DMS79 (cell line): ENCODE data around the gene MT1E.

Experiments
- DNase-seq: peaks from one replicate; lab custom pipeline; 2025; lab: John Stamatoyannopoulos, UW

The MT1E gene

DNA sequence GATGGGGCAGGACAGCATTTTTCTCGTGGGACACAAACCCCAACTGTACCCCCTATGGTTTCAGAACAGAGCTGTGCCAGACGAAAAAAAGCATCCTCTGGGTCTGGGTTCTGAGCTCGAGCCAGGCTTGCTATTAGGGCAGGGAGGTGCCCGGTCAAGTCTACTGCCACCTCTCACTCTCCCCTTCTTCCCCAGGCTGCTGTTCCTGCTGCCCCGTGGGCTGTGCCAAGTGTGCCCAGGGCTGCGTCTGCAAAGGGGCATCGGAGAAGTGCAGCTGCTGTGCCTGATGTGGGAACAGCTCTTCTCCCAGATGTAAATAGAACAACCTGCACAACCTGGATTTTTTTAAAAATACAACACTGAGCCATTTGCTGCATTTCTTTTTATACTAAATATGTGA is 1.1 kb downstream of the MT1E start:
- no peak for DNase-seq

DNA sequence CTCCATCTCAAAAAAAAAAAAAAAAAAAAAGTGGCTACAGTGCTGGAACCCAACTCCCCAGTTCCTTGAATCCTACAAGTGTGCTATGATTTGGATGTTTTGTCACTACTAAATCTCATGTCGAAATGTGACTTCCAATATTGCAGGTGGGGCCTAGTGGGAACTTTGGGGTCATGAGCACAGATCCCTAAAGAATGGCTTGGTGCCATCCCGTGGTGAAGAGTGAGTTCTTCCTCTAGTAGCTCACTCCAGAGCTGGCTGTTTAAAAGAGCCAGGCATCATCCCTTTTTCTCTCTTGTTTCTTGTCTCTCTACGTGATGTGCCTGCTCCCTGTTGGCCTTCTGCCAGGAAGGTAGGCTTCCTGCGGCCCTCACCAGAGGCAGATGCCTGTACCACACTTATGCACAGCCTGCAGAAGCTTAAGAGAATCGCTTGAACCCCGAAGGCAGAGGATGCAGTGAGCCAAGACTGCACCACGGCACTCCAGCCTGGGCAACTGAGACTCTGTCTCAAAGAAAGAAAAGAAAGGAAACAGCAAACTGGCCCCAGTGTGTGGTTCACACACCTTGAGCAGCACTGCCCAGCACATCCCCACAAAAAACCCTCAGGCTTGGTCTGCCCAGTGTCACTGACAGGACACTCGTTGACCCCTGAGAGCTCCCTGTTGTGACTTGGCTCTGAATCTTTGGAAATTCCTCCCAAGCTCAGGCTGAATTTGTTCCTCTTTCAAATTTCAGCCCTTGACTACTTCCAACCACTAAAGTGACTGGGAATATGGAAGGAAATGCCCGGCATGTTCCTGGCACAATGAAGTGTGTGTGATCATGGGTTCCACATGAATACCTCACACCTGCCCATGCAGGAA is 3.1 kb downstream of the MT1E start:
- DNase-seq, result no peak

DNA sequence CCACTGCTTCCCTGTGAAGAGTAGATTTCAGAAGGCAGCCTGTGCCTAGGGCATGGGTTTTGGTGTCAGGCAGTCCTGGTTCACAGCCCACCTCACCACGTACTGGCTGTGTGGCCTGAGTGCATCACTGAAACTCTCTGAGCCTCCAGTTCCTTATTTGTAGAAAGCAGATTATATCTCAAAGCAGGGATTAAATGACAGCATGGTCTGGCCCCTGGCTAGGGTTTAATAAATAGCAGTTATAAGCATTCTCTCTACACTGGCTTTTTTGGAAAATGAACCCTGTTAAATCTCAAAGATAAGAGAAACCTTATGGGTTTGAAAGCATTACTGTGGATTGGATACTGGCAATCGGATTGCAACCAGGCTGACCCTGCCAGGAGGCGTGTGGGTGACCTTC is 4.0 kb downstream of the MT1E start:
- DNase-seq, result no peak

- DNase-seq, result no peak
Observed at GRCh38 chr16:56630134-56630533, 4.6 kb downstream of the MT1E start.

DNA sequence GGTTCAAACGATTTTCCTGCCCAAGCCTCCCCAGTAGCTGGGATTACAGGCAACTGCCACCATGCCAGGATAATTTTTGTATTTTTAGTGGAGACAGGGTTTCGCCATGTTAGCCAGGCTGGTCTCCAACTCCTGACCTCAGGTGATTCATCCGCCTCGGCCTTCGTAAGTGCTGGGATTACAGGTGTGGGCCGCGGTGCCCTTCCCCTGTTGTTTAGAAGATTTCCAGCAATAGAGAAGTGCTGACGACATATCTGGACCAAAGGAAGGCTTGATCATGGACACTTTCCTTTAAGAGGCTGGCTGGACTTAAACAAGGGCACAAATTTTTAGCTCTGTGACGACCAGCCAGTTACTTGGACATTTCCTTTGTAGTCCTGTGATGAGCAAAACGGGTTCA is 5.6 kb downstream of the MT1E start:
- no peak for DNase-seq

GRCh38 chr16:56631832-56632155 is 6.2 kb downstream of the MT1E start:
- DNase-seq, result no peak

DNA sequence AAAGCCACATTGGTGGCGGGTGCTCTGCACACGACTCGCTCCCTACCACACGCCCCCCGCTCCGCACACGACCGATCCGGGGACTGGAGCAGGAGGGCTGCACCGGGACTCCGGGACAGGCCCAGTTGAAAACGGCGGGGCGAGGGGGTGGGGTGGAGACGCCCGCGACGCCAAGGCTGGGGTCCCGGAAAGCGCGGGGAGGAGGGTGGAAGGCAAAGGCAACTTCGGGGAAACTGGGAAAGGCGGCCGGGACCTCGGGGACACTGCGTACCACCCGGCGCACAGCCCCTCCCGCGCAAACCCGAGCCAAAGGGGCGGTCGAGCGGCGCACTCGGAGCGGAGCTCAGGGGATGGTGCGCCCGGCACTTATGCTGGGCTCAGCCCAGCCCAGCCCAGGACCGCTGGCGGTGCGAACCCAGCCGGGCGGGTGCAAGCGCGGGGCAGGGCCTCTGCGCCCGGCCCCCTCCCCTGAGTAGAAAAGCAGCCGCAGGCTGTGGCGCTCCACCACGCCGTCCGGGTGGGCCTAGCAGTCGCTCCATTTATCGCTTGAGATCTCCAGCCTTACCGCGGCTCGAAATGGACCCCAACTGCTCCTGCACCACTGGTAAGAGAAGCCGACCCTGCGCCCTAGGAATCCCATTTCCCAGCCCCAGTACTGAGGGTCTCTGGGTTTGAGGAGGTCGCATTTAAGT is 6.7 kb downstream of the MT1E start, which contains the start of gene MT1M:
MT1M (plus strand) TSS at position 504 of the 692 bp plus-strand sequence; CDS start at position 577, 73 bp downstream.
- DNase-seq, result no peak

- DNase-seq, result no peak
Observed at GRCh38 chr16:56632848-56633365, 7.3 kb downstream of the MT1E start.

- DNase-seq, result no peak
Observed at GRCh38 chr16:56633535-56633934, 8.0 kb downstream of the MT1E start.

GRCh38 chr16:56634715-56635440 is 9.3 kb downstream of the MT1E start:
- no peak for DNase-seq

- DNase-seq, result no peak
Observed at GRCh38 chr16:56635441-56635967, 9.9 kb downstream of the MT1E start.

GRCh38 chr16:56636616-56637413 is 11.2 kb downstream of the MT1E start:
- DNase-seq, result no peak

GRCh38 chr16:56637814-56638750 is 12.5 kb downstream of the MT1E start, which contains the start of gene MT1A:
MT1A (plus strand) TSS chr16:56638666; CDS start chr16:56638739, 73 bp downstream.
- DNase-seq, result no peak

GRCh38 chr16:56639045-56639444 is 13.5 kb downstream of the MT1E start:
- no peak for DNase-seq

DNA sequence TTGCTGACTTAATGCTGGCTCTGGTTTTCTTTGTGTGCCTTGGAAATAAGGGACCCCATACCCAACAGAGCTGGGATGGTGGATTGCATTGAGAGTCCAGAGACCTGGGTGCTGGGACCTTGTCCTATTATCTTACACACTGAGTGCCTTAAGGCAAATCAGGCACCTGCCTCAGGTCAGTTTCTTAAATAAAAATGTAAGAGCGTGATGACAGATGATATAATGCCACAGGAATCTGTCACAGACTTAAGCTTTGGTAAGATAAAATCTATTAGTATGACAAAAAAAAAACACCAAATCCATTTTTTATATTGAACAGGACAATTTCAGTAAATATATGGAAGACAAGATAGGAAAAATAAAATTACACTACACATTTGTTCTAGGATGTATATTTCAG is 14.5 kb downstream of the MT1E start:
- no peak for DNase-seq

GRCh38 chr16:56641166-56641565 is 15.6 kb downstream of the MT1E start:
- DNase-seq, result no peak

DNA sequence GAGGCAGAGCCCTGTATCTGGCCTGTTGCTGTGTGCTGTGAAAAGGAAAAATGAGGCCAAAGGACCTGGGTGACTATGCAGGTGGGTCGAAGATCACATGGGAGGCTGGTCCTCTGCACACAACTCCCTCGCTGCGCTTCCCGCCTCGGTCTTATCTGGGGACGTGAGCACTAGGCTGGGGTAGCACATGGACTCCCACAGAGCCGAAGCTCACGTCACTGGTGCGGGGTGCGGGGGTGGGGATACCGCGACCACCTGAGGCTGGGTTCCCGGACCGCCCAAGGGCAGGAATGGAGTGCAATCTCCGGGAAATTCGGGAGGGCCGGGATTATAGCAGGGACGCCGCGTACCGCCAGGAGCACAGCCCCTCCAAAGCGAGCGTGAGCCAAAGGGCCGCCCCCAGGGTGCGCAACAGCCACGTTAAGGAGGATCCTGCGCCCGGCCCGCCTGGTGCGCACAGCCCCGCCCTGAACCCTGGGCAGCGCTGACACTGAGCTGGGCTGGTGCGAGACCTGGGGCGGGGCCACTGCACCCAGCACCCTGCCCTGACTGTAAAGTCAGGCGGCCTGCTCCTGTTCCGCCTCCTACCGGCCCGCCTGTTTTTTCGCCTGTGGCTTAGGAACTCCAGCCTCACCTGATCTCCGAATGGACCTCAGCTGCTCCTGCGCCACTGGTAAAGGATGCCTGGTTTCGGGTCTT is 17.6 kb downstream of the MT1E start:
- no peak for DNase-seq

- DNase-seq, result no peak
Observed at GRCh38 chr16:56643833-56644232, 18.3 kb downstream of the MT1E start.

- DNase-seq, result no peak
Observed at GRCh38 chr16:56645311-56645710, 19.7 kb downstream of the MT1E start.

DNA sequence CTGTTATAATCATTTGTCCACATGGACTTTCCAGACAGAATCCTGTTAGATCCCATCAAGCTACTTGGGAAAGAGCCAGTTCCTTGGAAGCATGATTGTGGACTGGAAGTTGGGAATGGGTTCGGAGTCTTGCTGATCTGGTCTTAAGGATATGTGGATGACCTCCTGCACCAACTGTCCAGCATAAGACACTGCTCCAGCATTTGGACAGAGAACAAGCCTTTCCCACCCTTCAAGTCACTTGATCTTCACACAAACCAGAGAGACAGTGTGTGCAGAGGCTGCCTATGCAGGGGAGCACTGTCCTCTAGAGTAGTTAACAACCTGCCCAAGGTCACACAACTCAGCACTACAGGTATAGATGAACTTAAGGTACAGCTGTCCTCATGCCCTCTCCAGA is 20.3 kb downstream of the MT1E start:
- DNase-seq, result no peak
